ENCODE results near the gene BLOC1S6.

BLOC1S6 gene

GRCh38 chr15:45657764-45658545 lies 70.8 kb downstream of the BLOC1S6 start:
- in situ Hi-C loops (cut with MboI; ENCODE audit: low pct_unique_long_range_greater_than_20kb, low sequenced_read_pairs) = no loop called here
- no peak for DNase-seq

Measured in KBM-7 (cell line).